Neutrophil (primary cell): Measurements from ENCODE around the gene CCDC167.

Experiments
- H3K27ac ChIP-seq: fragments of 200-600 bp; sonication (generic); 2 replicates; pipeline ENCODE4 v1.5.1; 2016; ENCODE audit warnings: mild to moderate bottlenecking, moderate library complexity
- H3K27me3 ChIP-seq: fragments of 200-600 bp; sonication (generic); 2 replicates; pipeline ENCODE4 v1.6.0; 2016; ENCODE audit warnings: mild to moderate bottlenecking
- H3K36me3 ChIP-seq: fragments of 200-600 bp; sonication (generic); 2 replicates; pipeline ENCODE4 v1.5.1; 2017
- H3K4me1 ChIP-seq, 2 experiments: fragments of 200-600 bp in 1 of 2; sonication (generic) in 1 of 2; 1 replicate in 1 of 2; 2 replicates in 1 of 2; pipeline versions ENCODE4 v1.5.1 to v1.6.1; 2013 to 2016; ENCODE audit warnings: low read depth in 1 of 2, low read length in 1 of 2, mild to moderate bottlenecking in 1 of 2, moderate library complexity in 1 of 2; ENCODE audit not compliant: control insufficient read depth in 1 of 2, insufficient read depth in 1 of 2
- H3K4me3 ChIP-seq, 2 experiments: fragments of 200-600 bp in 1 of 2; sonication (generic) in 1 of 2; 1 replicate in 1 of 2; 2 replicates in 1 of 2; pipeline ENCODE4 v1.5.1; 2013 to 2016; ENCODE audit warnings: low read depth in 1 of 2, low read length in 1 of 2, mild to moderate bottlenecking in 1 of 2, moderate library complexity in 1 of 2
- H3K9me3 ChIP-seq: fragments of 200-600 bp; sonication (generic); 2 replicates; pipeline ENCODE4 v1.5.1; 2016
- TF ChIP-seq, protein P1 (sequence below): fragments of 200-600 bp; sonication (generic); IDR thresholded peaks from 2 replicates; pipeline ENCODE4 v1.5.1; 2016; ENCODE audit warnings: antibody characterized with exemption

The CCDC167 gene

DNA sequence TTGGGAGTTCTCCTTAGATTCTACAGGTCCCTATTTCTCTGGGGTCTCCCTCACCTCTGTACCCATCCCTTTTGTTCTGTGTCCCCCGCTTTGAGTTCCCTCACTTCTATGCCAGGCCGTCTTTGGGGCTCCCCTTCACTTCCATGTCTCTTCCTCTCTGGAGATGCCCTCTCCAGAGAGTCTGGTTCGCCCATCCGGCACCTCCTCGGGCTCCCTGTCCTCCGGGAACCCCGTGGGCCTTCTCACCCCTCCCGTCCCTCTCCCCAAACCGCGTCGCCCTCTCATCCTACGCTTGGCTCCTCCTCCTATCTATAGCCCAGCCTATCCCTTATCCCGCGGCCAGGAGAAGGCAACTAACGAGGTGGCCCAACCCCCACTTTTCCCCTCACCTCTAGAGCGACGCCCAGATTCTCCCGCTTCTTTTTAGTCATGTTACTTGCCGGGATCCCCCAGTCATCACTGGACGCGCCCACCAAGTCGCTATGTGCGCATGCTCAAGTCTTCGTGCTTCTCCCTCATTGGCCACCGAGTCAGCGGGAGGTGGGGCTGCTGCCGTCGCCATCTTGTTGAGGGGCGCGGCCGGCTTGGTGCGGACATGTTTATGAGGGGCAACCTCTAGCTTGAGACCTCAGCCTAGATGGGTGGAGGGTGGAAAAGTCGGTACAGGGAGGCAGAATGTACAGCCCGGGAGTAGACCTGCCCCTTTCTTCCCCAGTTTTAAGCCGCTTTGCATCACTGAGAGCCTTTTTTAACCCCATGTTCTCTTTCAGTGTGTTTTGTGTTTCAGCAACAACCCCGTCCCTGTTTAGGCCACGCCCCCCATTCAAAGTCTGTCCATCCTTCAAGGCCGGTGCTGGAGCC lies at the start of gene CCDC167:
Gene CCDC167 (minus strand): TSS at position 461 of the 861 bp plus-strand sequence. CDS start 30 bp downstream, at position 431.
- H3K27ac ChIP-seq, result peak within 1 kb of the TSS; percentile 0
- peak within 1 kb of the TSS; percentile 70 to 89 for H3K4me3 ChIP-seq
- peaks cover 3 to 6% of the 10 kb centered on the region in 2 experiments for H3K4me1 ChIP-seq
- no peaks in the 10 kb centered on the region for H3K9me3 ChIP-seq
- no peaks in the 10 kb centered on the region for H3K36me3 ChIP-seq
- H3K27me3 ChIP-seq, result peaks cover 28% of the 10 kb centered on the region
- TF ChIP-seq, protein P1, sequence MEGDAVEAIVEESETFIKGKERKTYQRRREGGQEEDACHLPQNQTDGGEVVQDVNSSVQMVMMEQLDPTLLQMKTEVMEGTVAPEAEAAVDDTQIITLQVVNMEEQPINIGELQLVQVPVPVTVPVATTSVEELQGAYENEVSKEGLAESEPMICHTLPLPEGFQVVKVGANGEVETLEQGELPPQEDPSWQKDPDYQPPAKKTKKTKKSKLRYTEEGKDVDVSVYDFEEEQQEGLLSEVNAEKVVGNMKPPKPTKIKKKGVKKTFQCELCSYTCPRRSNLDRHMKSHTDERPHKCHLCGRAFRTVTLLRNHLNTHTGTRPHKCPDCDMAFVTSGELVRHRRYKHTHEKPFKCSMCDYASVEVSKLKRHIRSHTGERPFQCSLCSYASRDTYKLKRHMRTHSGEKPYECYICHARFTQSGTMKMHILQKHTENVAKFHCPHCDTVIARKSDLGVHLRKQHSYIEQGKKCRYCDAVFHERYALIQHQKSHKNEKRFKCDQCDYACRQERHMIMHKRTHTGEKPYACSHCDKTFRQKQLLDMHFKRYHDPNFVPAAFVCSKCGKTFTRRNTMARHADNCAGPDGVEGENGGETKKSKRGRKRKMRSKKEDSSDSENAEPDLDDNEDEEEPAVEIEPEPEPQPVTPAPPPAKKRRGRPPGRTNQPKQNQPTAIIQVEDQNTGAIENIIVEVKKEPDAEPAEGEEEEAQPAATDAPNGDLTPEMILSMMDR, result peak; percentile 26

DNA sequence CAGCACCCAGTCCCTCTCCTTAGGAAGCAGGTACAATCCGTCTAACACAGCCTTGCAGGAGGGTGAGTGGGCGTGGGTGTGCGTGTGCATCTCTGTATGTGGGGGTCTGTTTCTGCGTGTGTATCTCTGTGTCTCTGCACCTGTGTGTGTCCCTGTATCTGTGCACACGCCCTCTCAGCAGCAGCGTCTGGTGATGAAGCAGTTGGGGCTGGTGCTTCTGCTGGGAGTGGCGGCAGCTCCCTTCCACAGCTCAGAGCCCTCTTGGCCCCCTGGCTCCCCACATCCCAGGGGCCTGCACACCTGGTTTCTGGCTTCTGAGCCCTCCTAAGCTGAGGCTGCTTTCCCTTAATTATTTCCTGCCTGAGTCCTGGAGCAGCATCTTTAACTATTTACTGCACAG lies 49.5 kb upstream of the CCDC167 start:
- Histone ChIP-seq H3K4me3 (no peak overlapping the region), H3K9me3 (no peaks in the 10 kb centered on the region), H3K27ac (no peak overlapping the region), H3K4me1 (no peaks in the 10 kb centered on the region), H3K36me3 (no peaks in the 10 kb centered on the region), H3K27me3 (peaks cover 71% of the 10 kb centered on the region)
- TF ChIP-seq, protein P1, result no peak

DNA sequence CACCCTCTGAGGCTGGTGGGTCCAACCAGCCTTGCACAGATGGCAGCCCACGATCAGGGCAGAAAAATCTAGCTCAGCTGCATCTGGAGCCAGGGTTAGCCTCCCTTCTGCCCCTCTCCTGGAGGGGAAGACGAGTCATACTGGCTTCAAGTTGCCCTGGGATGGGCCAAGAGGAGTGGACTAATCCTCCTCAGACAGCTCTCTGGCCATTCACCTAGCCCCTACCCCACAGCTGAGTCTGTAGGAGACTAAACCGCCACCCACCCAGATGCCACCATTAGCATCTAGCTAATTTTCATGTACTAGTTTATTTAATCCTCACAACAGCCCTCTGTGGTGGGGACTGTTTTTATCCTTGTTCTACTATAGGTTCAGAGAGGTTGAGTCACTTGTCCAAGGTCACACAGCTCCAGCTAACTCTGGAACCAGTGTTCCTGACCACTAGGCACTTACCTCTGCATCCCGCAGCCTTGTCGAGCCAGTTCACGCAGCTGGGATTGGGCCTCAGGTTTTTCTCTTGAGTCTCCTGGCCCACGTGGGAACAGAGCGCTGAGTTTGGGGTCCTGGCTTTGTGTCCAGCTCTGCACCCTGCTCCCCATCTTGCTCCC lies 48.5 kb upstream of the CCDC167 start:
- peaks cover 66% of the 10 kb centered on the region for H3K27me3 ChIP-seq
- no peak overlapping the region for H3K4me3 ChIP-seq
- TF ChIP-seq, protein P1, result no peak
- H3K9me3 ChIP-seq, result no peaks in the 10 kb centered on the region
- H3K36me3 ChIP-seq, result no peaks in the 10 kb centered on the region
- no peaks in the 10 kb centered on the region for H3K4me1 ChIP-seq
- no peak overlapping the region for H3K27ac ChIP-seq

DNA sequence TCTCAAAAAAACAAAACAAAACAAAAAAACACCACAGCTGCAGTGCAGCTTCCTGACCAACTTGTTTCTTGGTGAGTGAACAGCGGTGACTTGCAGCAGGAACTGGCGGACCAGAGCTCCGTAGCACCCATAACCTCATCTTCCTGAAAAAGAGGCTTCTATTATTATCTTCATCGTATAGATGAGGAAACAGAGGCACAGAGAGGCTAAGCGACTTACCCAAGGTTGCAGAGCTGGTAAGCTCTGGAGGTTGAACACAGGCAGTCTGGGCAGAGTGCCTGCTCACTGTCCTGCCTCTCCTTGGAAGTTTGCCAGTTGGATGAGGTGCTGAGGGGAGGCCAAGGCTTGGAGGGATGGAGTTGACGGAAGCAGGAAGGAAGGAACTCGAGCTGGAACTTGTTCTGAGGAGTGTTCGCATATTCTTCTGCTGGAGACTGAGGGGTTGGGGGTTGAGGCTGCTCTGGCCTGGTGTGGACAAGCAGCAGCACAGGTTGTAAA lies 47.9 kb upstream of the CCDC167 start:
- Histone ChIP-seq H3K27ac (no peak overlapping the region), H3K4me1 (no peaks in the 10 kb centered on the region), H3K27me3 (peaks cover 60% of the 10 kb centered on the region), H3K36me3 (no peaks in the 10 kb centered on the region), H3K9me3 (no peaks in the 10 kb centered on the region), H3K4me3 (no peak overlapping the region)
- TF ChIP-seq, protein P1, result no peak

DNA sequence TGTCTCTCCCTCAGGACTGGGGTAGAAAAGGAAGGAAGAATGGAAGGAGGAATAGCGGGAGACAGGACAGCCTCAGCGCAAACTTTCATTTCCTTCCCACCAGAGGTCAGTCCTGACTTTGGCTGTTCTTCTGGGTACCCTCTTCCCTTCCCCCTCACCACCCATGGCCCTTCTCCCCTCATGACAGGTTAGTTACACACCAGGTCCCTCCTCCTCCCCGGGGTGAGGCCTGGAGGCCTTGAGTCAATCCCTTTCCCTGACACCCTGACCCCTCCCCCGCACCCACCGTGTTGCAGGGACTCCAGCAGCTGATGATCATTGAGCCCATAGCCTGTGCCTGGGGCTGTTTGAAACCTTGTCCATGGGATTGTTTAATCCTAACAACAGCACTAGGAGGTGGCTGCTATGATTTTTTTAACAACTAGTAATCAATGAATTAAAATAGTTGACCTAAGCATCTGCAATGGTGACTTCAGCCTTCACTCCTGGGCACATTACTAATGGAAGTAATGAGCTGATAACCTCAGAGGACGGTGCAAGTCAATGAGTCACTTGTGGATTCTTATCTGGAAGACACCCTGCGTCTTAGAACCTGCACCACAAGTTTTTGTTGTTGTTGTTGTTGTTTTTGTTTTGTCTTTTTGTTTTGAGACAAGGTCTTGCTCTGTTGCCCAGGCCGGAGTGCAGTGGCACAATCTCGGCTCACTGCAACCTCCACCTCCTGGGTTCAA lies 46.6 kb upstream of the CCDC167 start:
- no peaks in the 10 kb centered on the region for H3K4me1 ChIP-seq
- peaks cover 47% of the 10 kb centered on the region for H3K27me3 ChIP-seq
- no peaks in the 10 kb centered on the region for H3K9me3 ChIP-seq
- TF ChIP-seq, protein P1, result no peak
- H3K4me3 ChIP-seq, result no peak overlapping the region
- H3K27ac ChIP-seq, result no peak overlapping the region
- no peaks in the 10 kb centered on the region for H3K36me3 ChIP-seq
